ENCODE measurements around the gene RAD51B. TPM values are rescaled to one million over a fixed set of nuclear protein-coding genes. Genes with fewer than 3 reads are reported as not detected.
A peak's percentile ranks its signal among the peaks of the same experiment; 100 is the strongest.

The RAD51B gene
- total RNA-seq, 1 experiment from 2014 or later: 10.8 TPM

GRCh38 chr14:68159701-68160633 is 340.4 kb downstream of the RAD51B start:
- Histone ChIP-seq H3K36me3 (ENCODE audit: low read depth, low read length) (no peaks in the 10 kb centered on the region), H2AFZ (ENCODE audit: low read length) (no peak overlapping the region), H3K79me2 (ENCODE audit: low read length) (no peaks in the 10 kb centered on the region), H3F3A (ENCODE audit: low read length, unreplicated experiment) (no peaks in the 10 kb centered on the region), H4K20me1 (ENCODE audit: low read length) (no peaks in the 10 kb centered on the region), H3K4me3 (ENCODE audit: low read length) (no peak overlapping the region), H3K27ac (ENCODE audit: low read length) (no peak overlapping the region), H3K9me3 (ENCODE audit: low read length) (no peaks in the 10 kb centered on the region), H3K27me3 (ENCODE audit: low read length) (no peaks in the 10 kb centered on the region), H3K4me2 (ENCODE audit: low read length) (no peak overlapping the region), H3K4me1 (ENCODE audit: insufficient read depth, low read length) (peaks cover 28% of the 10 kb centered on the region), H3K9me2 (replicated peaks; ENCODE audit: low read length) (no peaks in the 10 kb centered on the region), H3K9ac (ENCODE audit: low read length) (no peak overlapping the region)
- ChIA-PET CTCF (interaction anchor here (0.5 to 1.0 kb wide), 2 partner anchors 90 to 329 kb away, joined by 4 to 7 read pairs; no protein-coding TSS in a partner anchor), POLR2A (ENCODE audit: unreplicated experiment) (interaction anchor here (0.6 kb wide), 3 partner anchors 13 to 203 kb away, joined by 3 to 6 read pairs (median 5); no protein-coding TSS in a partner anchor)
- no TSS peak for BruUV-seq (replicated peaks)
- DNase-seq (no peak), ATAC-seq (no peak)
- no peak for TF ChIP-seq EZH2 (IDR thresholded peaks at IDR 0.05; ENCODE audit: low read length, unreplicated experiment)
- no peak for TF ChIP-seq CTCF (conservative IDR thresholded peaks at IDR 0.05; ENCODE audit: low read depth, low read length)
- no peak for TF ChIP-seq EZH2phosphoT487 (IDR thresholded peaks at IDR 0.05; ENCODE audit: borderline replicate concordance, low read length)
- intact Hi-C loops (cut with micrococcal nuclease): loop anchor here (2.0 to 5.0 kb wide), 2 partner anchors 19 to 158 kb away; no protein-coding TSS in a partner anchor

GRCh38 chr14:68160779-68161546 is 341.4 kb downstream of the RAD51B start:
- Histone ChIP-seq H3K36me3 (ENCODE audit: low read depth, low read length) (no peaks in the 10 kb centered on the region), H3K9me2 (replicated peaks; ENCODE audit: low read length) (no peaks in the 10 kb centered on the region), H3K9ac (ENCODE audit: low read length) (no peak overlapping the region), H2AFZ (ENCODE audit: low read length) (no peak overlapping the region), H3K4me2 (ENCODE audit: low read length) (no peak overlapping the region), H3K27me3 (ENCODE audit: low read length) (no peaks in the 10 kb centered on the region), H3K4me3 (ENCODE audit: low read length) (no peak overlapping the region), H4K20me1 (ENCODE audit: low read length) (no peaks in the 10 kb centered on the region), H3F3A (ENCODE audit: low read length, unreplicated experiment) (no peaks in the 10 kb centered on the region), H3K79me2 (ENCODE audit: low read length) (no peaks in the 10 kb centered on the region), H3K9me3 (ENCODE audit: low read length) (no peaks in the 10 kb centered on the region), H3K27ac (ENCODE audit: low read length) (peak overlapping the region; percentile 3; the same call in 1 of the 2 replicates), H3K4me1 (ENCODE audit: insufficient read depth, low read length) (peaks cover 38% of the 10 kb centered on the region)
- no peak for DNase-seq
- BruUV-seq (replicated peaks): no TSS peak
- CTCF ChIA-PET: interaction anchor here (1.0 kb wide), 1 partner anchor 89 kb away, joined by 4 read pairs; no protein-coding TSS in a partner anchor
- intact Hi-C loops (cut with micrococcal nuclease): no loop called here
- ATAC-seq: peak; percentile 37
- TF ChIP-seq EZH2 (IDR thresholded peaks at IDR 0.05; ENCODE audit: low read length, unreplicated experiment): no peak
- no peak for TF ChIP-seq EZH2phosphoT487 (IDR thresholded peaks at IDR 0.05; ENCODE audit: borderline replicate concordance, low read length)
- TF ChIP-seq CTCF (conservative IDR thresholded peaks at IDR 0.05; ENCODE audit: low read depth, low read length): no peak
- POLR2A ChIA-PET (ENCODE audit: unreplicated experiment): interaction anchor here (0.6 kb wide), 3 partner anchors 14 to 276 kb away, joined by 3 to 5 read pairs (median 5); no protein-coding TSS in a partner anchor

Measured in PC-3 (cell line).